Activated T-cell treated with anti-CD3 and anti-CD28 coated beads, Interleukin-2, amount 50 U/mL, for 4 hours (primary cell): ENCODE results near the gene NFKBIE. TPM values are rescaled to one million over a fixed set of nuclear protein-coding genes. Genes with fewer than 3 reads are reported as not detected.

Source experiments
- ATAC-seq, 2 donors: fragments of 200-7000 bp; cut with Tn5 transposase; one replicate each; pipeline ENCODE4 v1.10.0; 2021
- DNase-seq: peaks from one replicate; pipeline ENCODE4 v3.0.0-alpha.2; 2020
- H3K27me3 Mint-ChIP-seq: one replicate; pipeline ENCODE4 v1.8.0; 2021; ENCODE audit warnings: low read depth, mixed read lengths
- H3K36me3 Mint-ChIP-seq: one replicate; pipeline ENCODE4 v1.8.0; 2022; ENCODE audit warnings: mixed read lengths; ENCODE audit not compliant: insufficient read depth
- H3K4me1 Mint-ChIP-seq: one replicate; pipeline ENCODE4 v1.8.0; 2021; ENCODE audit warnings: low read depth, mixed read lengths
- H3K4me3 Mint-ChIP-seq: one replicate; pipeline ENCODE4 v1.8.0; 2021; ENCODE audit warnings: mild to moderate bottlenecking, moderate library complexity, mixed read lengths
- H3K9me3 Mint-ChIP-seq: one replicate; pipeline ENCODE4 v1.8.0; 2021; ENCODE audit warnings: mixed read lengths
- total RNA-seq, 3 donors: library from RNA; stranded (reverse); gene quantifications; one replicate each; pipeline ENCODE4 v1.2.1, GENCODE V29; 2021

The NFKBIE gene
- total RNA-seq, 3 donors from 2014 or later = 30.0 to 36.4 (median 33.1) TPM

DNA sequence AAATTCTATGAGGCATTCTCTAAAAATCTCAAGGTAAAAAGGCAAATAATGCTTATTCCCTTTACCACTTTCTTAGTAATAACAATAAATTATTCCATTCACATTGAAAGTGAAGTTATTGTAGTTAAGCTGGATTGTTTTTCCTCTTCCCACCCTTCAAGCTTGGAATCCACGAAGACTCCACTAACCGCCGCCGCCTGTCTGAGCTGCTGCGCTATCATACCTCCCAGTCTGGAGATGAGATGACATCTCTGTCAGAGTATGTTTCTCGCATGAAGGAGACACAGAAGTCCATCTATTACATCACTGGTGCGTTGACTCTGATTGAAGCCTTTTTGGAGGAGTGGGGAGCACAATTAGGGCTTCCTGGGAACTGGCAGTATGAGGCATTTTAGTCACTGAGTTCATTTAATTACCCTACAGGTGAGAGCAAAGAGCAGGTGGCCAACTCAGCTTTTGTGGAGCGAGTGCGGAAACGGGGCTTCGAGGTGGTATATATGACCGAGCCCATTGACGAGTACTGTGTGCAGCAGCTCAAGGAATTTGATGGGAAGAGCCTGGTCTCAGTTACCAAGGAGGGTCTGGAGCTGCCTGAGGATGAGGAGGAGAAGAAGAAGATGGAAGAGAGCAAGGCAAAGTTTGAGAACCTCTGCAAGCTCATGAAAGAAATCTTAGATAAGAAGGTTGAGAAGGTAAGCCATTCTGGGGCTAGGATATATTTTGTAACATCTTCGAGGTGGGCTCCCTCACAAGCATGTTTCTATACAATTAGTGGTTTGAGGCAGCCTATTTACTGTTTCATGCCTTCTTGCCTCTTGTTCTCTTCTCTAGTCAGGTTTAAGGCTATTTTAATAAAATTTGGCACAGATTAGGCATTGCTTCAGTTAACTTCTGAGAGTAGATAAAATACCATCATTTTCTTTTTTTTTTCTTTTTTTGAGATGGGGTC is 13.5 kb downstream of the NFKBIE start:
- peaks cover 80% of the 10 kb centered on the region for H3K4me1 Mint-ChIP-seq
- DNase-seq = no peak
- no peaks in the 10 kb centered on the region for H3K9me3 Mint-ChIP-seq
- H3K27me3 Mint-ChIP-seq = no peaks in the 10 kb centered on the region
- peaks cover 75% of the 10 kb centered on the region for H3K36me3 Mint-ChIP-seq
- ATAC-seq = no peak
- peak overlapping the region; percentile 99 for H3K4me3 Mint-ChIP-seq

DNA sequence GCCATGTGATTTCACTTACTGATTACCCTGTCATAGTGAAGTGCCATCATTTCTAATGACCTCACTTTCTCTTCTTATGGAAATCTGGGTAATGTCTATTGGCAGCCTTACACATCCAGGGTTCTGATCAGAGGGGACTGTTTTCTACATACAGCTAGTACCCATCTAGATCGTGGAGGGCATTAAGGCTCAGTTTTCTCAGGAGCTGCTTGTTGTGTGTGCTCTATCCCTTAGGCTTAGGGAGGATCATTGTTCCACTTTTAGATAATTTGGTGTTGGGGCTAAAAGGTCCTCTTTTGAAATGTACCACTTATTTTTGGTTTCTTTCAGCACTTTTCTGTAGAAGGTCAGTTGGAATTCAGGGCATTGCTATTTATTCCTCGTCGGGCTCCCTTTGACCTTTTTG is 14.6 kb downstream of the NFKBIE start:
- Mint-ChIP-seq H3K4me3 (peak overlapping the region; percentile 99), H3K27me3 (no peaks in the 10 kb centered on the region), H3K4me1 (peaks cover 70% of the 10 kb centered on the region), H3K9me3 (no peaks in the 10 kb centered on the region), H3K36me3 (peaks cover 75% of the 10 kb centered on the region)
- no peak for DNase-seq
- no peak for ATAC-seq

DNA sequence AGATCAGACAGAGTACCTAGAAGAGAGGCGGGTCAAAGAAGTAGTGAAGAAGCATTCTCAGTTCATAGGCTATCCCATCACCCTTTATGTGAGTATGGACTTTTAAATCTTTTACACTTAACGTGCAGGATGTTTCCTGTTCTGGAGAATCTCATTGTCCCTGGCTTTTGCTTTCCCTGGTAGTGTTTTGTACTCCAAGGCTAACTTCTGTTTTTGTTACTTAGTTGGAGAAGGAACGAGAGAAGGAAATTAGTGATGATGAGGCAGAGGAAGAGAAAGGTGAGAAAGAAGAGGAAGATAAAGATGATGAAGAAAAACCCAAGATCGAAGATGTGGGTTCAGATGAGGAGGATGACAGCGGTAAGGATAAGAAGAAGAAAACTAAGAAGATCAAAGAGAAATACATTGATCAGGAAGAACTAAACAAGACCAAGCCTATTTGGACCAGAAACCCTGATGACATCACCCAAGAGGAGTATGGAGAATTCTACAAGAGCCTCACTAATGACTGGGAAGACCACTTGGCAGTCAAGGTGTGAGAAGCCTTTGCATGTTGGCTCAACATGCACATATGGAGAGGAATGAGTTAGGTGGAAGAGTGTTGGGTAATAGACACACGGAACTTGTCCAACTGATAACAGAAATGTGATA is 15.2 kb downstream of the NFKBIE start:
- DNase-seq (no peak), ATAC-seq (no peak)
- no peaks in the 10 kb centered on the region for H3K9me3 Mint-ChIP-seq
- H3K4me3 Mint-ChIP-seq = peak overlapping the region; percentile 99
- peaks cover 70% of the 10 kb centered on the region for H3K4me1 Mint-ChIP-seq
- peaks cover 75% of the 10 kb centered on the region for H3K36me3 Mint-ChIP-seq
- no peaks in the 10 kb centered on the region for H3K27me3 Mint-ChIP-seq

DNA sequence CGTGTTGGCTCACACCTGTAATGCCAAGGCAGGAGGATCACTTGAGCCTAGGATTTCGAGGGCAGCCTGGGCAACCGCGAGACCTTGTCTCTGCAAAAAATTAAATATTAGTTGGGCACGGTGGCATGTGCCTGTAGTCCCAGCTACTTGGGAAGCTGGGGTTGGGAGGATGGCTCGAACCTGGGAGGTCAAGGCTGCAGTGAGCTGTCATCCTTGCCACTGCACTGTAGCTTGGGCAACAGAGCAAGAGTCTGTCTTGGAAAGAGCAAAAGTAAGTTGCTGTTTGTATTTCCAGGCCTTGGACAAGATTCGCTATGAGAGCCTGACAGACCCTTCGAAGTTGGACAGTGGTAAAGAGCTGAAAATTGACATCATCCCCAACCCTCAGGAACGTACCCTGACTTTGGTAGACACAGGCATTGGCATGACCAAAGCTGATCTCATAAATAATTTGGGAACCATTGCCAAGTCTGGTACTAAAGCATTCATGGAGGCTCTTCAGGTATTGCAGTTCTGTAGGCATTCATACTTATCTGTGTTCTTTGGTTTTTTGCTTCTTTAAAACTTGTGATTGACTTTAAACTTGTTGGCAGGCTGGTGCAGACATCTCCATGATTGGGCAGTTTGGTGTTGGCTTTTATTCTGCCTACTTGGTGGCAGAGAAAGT is 16.1 kb downstream of the NFKBIE start:
- H3K4me1 Mint-ChIP-seq = peaks cover 62% of the 10 kb centered on the region
- ATAC-seq = no peak
- no peaks in the 10 kb centered on the region for H3K27me3 Mint-ChIP-seq
- H3K4me3 Mint-ChIP-seq = peak overlapping the region; percentile 99
- no peaks in the 10 kb centered on the region for H3K9me3 Mint-ChIP-seq
- no peak for DNase-seq
- H3K36me3 Mint-ChIP-seq = peaks cover 68% of the 10 kb centered on the region

DNA sequence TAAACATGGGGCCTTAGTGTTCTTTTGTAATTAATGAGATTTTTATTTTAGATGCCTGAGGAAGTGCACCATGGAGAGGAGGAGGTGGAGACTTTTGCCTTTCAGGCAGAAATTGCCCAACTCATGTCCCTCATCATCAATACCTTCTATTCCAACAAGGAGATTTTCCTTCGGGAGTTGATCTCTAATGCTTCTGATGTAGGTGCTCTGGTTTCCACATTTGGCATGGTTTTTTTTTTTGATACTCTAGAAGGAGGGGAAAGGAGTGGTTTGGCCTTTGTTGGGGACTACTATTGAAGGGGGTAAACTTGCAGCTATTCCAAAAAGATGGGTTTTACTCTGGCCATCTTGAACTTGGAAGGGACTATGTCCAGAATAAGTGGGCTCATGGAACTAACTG is 16.8 kb downstream of the NFKBIE start:
- DNase-seq (no peak), ATAC-seq (no peak)
- Mint-ChIP-seq H3K9me3 (no peaks in the 10 kb centered on the region), H3K4me1 (peaks cover 57% of the 10 kb centered on the region), H3K36me3 (peaks cover 62% of the 10 kb centered on the region), H3K4me3 (peak overlapping the region; percentile 99), H3K27me3 (no peaks in the 10 kb centered on the region)

DNA sequence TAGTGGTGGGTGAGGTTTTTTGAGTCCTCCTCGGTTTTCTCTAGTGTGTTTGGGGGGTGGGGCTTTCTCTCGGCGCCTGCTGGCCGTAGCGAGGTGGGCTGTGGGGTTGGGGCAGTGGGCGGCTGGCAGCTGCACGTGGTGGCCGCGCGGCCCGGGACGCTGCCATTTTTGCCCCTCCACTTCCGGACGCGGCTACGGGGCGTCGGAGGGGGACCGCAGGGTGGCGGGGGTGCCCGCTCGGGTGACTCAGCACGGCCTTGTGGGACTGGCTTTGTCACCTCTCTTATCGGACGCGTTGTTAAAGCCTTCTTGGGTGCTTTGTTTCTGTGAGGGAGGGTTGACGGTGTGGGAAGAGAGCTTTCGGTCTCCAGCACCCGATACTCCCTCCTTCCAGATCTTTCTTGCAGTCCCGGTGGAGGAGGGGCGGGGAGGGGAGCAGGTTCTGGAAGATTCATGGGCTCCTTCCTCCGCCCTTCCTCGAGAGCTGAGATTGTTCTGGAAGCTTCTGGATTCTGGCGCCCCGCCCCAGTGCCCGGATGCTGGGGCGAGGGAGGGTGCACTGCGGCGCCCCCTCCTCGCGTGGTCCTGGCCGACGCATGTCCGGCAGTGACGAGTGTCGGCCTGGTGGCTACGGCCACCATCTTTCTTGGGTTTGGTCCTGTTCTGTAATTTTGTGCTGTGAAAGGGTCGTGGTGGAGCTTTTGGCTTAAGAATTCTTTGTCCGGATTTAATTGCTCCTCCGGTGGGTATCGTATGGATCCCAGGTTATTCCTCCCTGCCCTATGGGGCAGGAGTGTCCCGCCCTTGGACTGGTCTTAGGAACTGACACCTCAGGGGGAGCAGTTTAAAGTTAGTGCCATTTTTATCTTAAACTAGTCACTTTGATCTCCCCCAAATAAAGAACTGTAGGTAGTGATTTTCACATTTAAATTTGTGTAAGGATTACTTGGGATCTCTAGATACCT is 17.7 kb downstream of the NFKBIE start:
- peak overlapping the region; percentile 99 for H3K4me3 Mint-ChIP-seq
- peaks cover 52% of the 10 kb centered on the region for H3K36me3 Mint-ChIP-seq
- DNase-seq (peak; percentile 91), ATAC-seq (peak; percentile 46 to 51)
- no peaks in the 10 kb centered on the region for H3K27me3 Mint-ChIP-seq
- peaks cover 47% of the 10 kb centered on the region for H3K4me1 Mint-ChIP-seq
- H3K9me3 Mint-ChIP-seq = no peaks in the 10 kb centered on the region

DNA sequence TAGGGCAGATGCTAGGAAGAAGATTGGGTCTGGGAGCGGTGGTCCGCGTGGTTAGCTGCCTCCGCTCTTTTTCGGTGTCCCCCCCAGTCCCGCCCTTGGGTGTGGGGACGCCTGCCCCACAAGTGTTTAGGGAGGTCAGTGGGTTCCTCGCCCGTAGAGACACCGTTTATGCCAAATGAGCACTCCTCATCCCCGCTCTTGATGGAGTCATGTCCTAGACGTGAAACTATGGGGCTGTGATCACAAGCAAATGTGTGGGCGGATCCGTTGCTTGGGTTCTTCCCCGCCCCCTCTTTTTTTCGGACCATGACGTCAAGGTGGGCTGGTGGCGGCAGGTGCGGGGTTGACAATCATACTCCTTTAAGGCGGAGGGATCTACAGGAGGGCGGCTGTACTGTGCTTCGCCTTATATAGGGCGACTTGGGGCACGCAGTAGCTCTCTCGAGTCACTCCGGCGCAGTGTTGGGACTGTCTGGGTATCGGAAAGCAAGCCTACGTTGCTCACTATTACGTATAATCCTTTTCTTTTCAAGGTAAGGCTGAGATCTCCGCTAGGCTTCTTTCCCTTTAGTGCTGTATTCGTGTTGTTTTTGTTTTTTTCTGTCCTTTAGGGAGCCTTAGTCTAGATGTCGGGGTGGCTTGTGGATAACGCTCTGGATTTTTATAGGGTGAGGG is 18.6 kb downstream of the NFKBIE start, which contains the start of gene HSP90AB1:
HSP90AB1 (plus strand) TSS at position 439 of the 675 bp plus-strand sequence. CDS start 1,529 bp downstream, outside the sequence.
- ATAC-seq (peak; percentile 75 to 77), DNase-seq (peak; percentile 97)
- Mint-ChIP-seq H3K4me3 (peak within 1 kb of the TSS; percentile 99), H3K36me3 (peaks cover 44% of the 10 kb centered on the region), H3K27me3 (no peaks in the 10 kb centered on the region), H3K4me1 (peaks cover 40% of the 10 kb centered on the region), H3K9me3 (no peaks in the 10 kb centered on the region)

DNA sequence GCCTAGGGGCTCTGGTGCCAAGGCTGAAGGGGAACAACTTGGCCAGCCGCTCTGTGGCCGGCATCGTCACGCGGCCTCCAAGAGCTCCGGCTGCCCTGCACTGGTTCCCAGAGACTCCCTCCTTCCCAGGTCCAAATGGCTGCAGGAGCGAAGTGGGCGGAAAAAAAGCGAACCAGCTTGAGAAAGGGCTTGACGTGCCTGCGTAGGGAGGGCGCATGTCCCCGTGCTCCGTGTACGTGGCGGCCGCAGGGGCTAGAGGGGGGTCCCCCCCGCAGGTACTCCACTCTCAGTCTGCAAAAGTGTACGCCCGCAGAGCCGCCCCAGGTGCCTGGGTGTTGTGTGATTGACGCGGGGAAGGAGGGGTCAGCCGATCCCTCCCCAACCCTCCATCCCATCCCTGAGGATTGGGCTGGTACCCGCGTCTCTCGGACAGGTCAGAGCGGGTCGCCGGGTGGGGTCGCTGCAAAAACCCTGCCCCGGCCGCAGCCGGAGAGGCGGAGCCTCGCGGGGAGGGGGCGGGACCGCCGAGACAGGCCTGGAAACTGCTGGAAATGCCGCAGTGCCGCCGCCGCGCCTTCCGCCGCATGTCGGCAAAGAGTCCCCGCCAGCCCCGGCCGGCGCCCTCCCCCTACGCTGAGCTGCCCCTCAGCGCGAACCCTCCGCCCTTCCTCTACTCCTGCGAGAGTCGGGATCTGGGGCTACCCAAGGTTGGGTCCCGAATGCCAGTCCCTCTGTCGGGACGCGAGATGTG is 19.3 kb downstream of the NFKBIE start:
- DNase-seq (peak; percentile 77), ATAC-seq (peak; percentile 47 to 50)
- H3K27me3 Mint-ChIP-seq = no peaks in the 10 kb centered on the region
- H3K4me1 Mint-ChIP-seq = peaks cover 32% of the 10 kb centered on the region
- no peaks in the 10 kb centered on the region for H3K9me3 Mint-ChIP-seq
- H3K4me3 Mint-ChIP-seq = peak overlapping the region; percentile 99
- H3K36me3 Mint-ChIP-seq = peaks cover 37% of the 10 kb centered on the region

DNA sequence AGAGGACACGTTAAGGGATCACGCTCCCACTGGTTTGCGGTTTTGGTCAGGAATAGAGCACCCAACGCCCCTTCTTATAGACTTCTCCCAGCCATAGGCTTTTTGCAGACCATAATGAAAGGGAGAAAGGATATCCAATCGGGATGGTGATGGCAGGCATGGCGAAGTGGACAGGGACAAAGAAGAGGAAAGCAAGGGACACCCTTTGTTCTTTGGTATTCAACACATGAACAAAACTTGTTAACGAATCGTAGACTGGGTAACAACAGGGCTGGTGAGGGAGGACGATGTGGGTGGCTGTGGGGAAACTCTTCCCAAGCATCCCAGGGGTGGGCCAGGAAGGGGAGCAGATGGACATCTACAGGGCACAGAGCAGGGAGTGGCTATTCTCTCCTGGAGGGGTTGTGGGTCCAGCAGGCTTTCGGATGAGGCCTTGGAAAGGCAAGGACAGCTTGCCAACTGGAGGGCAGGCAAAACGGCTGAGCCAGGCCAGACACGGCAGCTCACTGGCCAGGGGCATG is 19.9 kb downstream of the NFKBIE start:
- Mint-ChIP-seq H3K9me3 (no peaks in the 10 kb centered on the region), H3K36me3 (peaks cover 31% of the 10 kb centered on the region), H3K4me1 (peaks cover 26% of the 10 kb centered on the region), H3K4me3 (peak overlapping the region; percentile 99), H3K27me3 (no peaks in the 10 kb centered on the region)
- ATAC-seq (no peak), DNase-seq (no peak)

DNA sequence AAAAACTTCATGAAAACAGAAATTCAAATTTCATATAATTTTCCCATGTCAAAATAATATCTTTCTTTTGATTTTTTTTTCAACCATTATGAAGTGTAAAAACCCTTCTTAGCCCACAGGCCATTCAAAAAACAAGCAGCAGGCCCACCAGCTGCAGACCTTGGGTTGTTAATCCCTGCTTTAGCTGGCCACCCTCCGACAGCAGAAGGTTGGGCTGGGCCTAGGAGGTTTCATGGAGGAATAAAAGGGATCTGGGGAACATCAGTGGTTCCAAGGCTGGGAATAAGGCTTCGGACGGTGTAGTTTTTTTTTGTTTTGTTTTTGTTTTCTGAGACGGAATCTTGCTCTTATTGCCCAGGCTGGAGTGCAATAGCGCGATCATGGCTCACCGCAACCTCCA is 22.0 kb downstream of the NFKBIE start:
- H3K27me3 Mint-ChIP-seq = no peaks in the 10 kb centered on the region
- no peak for ATAC-seq
- H3K36me3 Mint-ChIP-seq = peaks cover 10% of the 10 kb centered on the region
- DNase-seq = no peak
- H3K9me3 Mint-ChIP-seq = no peaks in the 10 kb centered on the region
- no peak overlapping the region for H3K4me3 Mint-ChIP-seq
- peaks cover 16% of the 10 kb centered on the region for H3K4me1 Mint-ChIP-seq

DNA sequence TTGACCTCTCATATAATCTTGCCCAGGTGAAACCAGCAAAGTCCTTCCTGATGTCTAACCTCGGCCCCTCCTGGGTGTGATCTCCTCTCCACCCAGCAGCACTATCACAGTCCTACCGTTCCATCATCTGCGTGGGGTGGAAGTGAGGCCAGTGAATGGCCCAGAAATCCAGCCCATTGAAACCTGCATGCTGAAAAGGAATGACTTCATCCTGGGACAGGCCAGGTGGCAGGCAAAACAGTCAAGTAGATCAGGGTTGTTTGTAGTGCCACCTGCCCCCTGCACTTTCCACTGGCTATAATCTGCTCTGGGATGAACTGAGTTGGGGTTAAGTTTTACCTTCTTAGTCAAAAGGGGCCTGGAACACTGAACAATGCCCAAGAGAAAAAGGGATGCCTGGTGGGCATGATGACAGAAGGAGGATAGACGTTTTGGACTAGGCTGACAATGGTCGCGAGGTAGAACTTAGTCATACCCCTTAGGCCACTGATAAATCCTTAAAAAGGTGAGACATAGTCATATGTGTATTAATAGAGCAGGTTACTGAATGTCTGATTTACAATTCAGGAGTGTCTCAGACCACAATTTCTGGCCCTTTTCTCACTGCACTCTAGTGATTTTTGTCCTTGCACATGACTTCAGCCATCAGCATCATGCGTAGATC is 26.5 kb downstream of the NFKBIE start:
- Mint-ChIP-seq H3K9me3 (no peaks in the 10 kb centered on the region), H3K4me1 (peaks cover 21% of the 10 kb centered on the region), H3K4me3 (peak overlapping the region; percentile 40), H3K27me3 (no peaks in the 10 kb centered on the region), H3K36me3 (peaks cover 5% of the 10 kb centered on the region)
- ATAC-seq (no peak), DNase-seq (no peak)
